ENCODE results near the gene MCU.
"Not testable (repeated sequence)": the region's sequence is repeated elsewhere in the genome, so short reads cannot be mapped to it uniquely, and the experiment has no call there.

The MCU gene

DNA sequence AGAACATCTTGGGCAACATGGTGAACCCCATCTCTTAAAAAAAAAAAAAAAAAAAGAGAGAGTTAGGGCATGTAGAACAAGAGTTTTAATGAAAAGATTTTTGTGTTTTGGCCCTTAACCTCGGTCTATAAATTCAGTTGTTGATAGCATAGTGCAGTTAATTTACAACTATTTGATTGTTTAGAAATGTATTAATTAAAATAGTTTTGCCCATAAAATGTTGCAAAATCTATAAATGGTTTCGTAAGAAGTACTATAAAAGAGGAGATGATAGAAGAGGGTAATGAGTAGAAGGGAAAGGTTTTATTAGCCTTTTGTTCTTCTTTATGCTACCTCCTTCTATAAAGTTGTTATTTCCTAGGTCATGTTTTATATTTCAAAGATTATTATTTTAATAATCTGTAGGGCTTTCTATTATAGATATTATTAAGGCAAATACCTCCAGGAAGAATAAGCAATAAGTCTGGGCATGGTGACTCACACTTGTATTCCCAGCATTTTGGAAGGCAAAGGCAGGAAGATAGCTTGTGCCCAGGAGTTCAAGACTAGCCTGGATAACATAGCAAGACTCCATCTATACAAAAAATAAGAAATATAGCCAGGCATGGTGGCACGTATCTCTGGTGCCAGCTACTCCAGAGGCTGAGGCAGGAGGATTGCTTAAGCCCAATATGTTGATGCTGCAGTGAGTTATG lies 73.3 kb downstream of the MCU start:
- no peak for DNase-seq

DNA sequence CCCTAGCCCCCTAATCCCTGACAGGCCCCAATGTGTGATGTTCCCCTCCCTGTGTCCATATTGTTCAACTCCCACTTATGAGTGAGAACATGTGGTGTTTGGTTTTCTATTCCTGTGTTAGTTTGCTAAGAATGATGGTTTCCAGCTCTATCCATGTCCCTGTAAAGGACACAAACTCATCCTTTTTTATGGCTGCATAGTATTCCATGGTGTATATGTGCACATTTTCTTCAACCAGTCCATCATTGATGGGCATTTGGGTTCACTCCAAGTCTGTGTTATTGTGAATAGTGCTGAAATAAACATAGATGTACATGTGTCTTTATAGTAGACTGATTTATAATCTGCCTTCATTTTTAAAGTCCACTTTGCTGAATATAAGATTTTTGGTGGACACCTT lies 79.3 kb downstream of the MCU start:
- DNase-seq: not testable (repeated sequence)

DNA sequence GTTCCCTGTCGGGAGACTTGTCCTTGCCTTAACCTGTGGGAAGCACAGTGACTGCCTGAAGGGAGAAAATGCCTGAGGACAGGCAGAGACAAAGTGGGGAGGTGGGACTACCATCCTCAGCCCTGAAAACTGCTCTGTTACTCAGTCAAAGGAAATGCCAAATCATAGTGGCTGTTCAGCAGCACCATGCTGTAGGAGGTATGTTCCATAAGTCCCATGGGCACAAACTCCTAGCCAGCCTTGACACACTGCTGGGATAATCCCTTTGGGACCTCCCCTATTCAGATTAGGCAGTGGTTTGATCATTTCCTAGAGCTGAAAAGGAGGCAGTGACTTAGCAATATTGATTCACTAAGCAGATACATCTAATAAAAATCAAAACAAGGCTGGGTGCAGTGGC lies 80.1 kb downstream of the MCU start:
- no peak for DNase-seq

DNA sequence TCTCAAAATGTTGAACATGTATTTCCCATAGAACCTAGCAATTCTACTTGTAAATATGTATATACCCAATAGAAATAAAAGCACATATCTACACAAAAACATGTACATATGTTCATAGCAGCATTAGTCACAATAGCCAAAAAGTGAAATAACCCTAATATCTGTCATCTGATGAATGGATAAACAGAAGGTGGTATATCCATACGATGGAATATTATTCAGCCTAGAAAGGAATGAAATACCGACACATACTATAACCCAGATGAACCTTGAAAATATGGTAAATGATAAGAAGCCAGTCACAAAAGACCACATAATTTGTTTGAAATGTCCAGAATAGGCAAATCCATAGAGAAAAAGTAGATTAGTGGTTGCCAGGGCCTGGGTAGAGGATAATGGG lies 87.9 kb downstream of the MCU start:
- no peak for DNase-seq

DNA sequence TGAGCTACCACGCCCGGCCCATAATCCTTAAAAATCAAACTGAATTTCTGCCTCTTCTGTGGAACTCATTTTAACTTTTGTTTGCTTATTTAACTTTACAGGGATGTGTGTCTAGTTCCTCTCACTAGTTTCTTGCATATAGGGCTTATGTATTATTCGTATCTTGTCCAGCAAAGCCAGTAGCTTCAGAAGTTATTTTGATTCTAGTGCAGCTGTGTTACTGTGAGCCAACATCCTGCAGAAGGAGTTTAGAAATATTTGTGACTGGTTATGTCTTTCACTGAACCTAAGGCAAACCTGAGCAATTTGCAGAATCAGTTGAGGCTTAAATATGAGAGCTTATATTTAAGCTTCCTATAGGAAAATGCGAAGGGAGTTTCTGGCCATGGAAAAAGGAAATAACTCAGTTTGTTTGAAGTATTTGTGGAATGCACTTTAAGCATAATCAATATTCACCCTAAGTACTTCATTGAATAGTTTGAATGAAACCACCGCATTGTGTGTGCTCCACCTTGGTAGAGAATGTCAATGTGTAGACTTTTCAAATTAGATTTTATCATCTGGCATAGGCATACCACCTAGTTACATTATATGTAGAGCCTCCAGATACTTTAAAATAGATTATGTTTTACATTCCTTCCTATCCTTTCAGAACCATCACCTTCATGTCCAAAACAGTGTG lies 90.8 kb downstream of the MCU start:
- DNase-seq: no peak

DNA sequence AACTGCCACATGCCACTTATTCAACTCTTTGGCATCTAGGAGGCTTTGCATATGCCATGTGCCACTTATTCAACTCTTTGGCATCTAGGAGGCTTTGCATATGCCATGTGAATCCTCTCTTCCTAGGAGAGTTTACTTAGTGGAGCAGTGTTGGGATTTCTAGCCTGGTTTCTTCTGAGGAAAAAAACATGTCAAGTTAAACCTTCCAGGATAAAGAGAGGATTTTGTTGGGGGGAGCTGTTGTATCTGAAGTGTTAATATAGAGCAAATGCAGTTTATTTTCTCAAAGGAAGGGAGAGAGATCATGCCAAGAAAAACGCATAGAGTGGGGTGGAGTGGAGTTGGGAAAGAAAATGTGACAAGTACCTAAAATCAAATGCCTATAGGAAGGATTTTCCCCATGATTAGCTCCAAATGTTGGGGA lies 91.5 kb downstream of the MCU start:
- DNase-seq: no peak

DNA sequence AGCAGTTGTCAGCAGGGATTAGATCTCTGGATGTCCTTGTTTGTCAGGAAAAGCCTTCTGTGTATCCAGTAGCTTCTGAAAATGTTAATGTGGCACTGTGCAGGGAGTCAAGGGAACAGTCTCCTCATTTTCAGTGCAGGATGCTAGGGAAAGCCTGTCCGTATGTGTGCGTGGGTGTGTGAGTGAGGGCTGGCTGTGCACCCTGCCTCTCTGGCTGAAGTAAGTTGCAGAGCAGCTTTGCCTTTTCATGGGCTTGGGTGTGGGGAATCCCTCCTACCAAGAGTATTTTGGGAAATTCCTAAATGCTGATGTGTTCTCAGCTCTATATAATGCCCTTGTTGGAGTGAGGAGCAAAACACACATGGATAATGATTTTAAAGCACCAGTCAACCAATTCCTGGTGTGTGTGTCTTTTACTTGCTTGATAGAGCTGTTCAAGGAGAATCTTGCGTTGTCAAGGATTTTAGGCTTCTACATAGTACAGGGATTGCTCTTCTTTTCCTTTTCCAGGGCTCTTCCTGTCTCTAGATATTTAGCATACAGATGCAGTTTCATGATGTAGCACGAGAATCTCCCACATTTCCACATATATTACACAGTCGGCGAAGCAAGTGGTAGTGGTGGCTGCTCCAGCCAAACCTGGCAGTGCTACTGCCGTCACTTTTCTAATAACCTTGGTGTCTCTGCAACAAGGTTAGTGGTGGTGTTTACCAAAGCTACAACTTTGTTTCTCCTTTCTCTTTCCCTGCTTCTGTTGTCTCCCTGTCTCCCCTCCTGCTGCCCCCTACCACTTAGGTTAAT lies 92.8 kb downstream of the MCU start:
- no peak for DNase-seq

DNA sequence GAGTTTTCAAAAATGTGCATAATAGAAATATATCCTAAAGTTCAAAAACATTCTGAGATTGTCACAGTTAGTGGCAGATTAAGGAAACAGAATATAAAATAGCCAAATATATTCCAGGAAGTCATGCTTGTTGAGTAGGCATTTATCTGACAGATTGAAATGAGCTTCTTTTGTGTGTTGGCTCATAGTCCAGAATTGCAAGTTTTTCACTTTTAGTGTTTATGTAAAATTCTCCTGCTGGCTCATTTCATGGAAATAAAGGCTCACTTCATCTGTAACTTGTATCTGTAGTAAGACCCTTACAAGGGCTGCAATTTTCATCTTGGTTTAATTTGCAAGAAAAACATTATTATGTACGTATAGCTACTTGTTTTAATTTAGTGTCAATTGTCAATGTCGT lies 93.5 kb downstream of the MCU start:
- no peak for DNase-seq

DNA sequence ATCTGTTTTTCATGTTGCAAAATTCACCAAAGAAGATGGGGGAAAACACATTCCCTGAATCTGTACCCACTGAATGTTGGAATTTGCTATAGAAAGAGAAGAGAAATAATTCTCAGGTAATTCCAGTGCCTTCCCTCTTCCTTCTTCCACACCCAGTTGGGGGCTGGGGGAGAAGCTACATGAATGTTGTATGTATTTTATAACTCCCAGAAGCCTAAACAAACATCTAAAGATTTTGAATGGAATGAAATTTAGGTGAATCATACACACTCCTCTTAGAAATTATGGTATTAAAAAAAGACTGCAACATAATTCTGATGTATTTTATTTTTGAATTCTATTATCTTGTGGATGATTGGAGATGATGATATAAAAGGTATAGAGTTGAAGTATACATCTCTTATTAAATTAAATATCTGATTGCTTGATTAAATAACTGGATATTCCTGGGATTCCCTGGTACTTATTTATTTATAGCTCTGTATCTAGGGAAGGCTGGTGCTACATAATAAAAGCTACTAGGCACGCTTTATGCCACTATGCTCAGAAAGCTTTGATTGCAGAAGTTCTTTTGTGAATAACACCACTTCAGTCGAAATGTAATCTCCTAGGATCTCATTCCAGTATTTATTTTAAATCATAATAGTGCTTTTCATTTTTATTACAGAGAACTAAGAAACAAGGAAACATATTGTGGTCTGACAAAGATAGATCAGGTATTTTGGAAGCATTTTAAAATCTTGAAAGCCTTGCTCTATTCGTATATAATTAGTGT lies 98.5 kb downstream of the MCU start:
- no peak for DNase-seq

DNA sequence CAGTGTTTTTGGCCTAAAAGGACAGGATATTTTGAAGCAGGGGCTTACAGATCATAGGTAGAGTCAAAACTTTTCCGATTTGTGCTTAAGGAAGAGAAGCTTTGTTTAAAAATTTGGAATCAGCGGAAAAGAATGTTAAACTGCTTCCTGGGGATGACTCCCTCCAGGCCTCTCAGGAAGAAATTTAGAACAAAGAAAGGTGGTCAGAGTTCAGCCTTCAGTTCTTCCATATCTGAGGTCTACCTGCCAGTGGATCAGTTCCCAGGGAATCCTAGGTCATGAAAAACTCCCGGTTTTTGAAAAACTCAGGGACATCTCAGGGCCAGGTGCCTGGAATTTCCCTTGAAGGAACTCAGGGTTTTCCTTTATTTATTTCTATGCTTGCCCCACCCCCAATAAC lies 100.3 kb downstream of the MCU start:
- no peak for DNase-seq

DNA sequence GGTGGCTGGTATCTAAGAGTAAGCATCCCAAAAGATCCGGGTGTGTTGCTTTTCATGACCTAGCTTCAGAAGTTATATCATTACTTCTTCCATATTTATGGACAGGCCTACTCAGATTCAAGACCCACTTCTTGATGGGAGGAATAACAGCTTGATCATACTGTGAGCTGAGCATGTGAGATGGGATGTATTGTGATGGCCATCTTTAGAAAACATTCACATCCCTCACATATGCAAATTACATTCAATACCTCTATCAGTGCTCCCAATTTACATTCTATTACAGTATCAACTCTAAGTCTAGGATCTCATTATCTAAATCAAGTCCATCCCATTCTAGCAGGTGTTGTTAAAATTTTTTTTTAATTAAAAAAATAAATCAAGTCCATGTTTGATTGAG lies 101.8 kb downstream of the MCU start:
- no peak for DNase-seq

DNA sequence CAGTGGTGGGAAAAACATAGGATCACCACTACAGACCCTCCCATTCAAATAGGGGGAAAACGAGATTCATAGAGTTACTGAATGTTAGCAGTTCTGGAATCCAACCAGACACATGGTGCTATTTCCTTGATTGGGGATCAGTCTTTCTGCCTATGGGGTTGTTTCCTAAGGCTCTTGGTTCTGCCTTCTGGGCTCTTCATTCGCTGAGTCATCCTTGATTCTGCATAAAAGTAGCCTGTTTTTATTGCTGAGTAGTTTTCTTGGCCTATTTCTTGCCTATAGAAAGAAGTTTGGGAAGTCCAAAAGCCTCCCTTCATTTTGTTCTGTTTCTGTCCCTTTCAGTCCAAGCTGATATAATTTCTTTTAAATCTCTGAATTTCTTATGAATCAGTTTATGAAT lies 102.3 kb downstream of the MCU start:
- DNase-seq: no peak

DNA sequence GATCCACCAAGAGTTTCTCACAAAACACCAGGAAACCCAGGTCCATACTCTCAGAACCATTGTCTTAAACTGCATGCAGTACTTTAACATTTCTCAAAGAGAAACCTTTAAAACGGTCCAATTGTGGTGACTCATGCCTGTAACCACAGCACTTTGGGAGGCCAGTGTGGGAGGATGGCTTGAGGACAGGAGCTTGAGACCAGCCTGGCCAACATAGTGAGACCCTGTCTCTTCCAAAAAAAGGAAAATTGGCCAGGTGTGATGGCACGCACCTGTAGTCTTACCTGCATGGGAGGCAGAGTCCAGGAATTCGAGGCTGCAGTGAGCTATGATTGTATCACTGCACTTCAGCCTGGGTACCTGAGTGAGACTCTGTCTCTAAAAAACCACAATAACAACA lies 104.1 kb downstream of the MCU start:
- no peak for DNase-seq

DNA sequence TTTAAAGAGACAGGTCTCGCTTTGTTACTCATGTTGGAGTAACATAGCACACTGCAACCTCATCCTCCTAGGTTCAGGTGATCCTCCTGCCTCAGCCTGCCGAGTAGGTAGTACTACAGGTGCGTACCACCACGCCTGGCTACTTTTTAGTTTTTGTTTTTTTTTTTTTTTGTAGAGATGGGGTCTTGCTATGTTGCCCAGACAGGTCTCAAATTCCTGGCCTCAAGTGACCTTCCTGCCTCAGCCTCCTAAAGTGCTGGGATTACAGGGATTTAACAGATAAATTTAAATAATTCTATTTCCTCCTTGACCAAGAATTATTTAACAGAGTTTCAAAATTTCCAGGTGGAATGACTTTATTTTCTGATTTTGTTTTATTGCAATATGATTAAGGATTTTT lies 104.6 kb downstream of the MCU start:
- DNase-seq: no peak

DNA sequence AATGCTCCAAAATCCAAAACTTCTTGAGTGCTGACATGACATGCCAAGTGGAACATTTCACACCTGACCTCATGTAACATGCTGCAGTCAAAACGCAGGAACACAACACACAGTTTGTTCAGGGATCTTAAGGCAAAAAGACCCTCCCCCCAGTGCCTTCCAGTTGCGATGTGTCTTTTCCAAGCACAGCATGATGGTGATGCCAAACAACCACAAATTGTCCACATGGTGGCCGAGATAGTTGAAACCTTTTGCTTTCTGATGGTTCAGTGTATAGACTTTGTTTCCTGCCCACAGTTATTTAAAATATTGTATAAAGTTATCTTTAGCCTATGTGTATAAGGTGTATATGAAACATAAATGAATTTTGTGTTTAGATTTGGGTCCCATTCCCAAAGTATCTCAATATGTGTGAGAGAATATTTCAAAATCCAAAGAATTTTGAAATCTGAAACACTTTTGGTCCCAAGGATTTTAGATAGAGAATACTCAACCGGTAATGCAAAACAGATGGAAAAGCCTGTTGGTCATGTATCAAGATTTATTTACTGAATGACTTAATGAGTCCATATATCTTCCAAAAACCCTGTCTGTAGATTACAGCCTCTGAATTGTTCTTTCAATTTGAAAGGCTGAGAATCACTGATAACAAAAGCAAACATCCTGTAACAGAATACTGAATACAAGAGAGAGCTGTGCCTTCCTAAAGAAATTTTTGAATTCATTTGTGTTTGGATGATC lies 108.2 kb downstream of the MCU start:
- DNase-seq: no peak

DNA sequence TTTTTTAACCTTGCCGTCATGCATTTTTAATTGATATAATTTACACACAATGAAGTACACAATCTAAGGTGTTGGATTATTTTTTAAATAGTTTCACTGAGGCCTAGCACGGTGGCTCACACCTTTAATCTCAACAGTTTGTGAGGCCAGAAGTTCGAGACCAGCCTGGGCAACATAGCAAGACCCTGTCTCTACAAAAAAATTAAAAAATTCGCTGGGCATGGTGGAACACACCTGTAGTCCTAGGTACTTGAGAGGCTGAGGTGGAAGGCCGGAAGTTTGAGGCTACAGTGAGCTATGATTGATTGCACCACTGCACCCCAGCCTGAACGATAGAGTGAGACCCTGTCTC lies 108.8 kb downstream of the MCU start:
- no peak for DNase-seq

DNA sequence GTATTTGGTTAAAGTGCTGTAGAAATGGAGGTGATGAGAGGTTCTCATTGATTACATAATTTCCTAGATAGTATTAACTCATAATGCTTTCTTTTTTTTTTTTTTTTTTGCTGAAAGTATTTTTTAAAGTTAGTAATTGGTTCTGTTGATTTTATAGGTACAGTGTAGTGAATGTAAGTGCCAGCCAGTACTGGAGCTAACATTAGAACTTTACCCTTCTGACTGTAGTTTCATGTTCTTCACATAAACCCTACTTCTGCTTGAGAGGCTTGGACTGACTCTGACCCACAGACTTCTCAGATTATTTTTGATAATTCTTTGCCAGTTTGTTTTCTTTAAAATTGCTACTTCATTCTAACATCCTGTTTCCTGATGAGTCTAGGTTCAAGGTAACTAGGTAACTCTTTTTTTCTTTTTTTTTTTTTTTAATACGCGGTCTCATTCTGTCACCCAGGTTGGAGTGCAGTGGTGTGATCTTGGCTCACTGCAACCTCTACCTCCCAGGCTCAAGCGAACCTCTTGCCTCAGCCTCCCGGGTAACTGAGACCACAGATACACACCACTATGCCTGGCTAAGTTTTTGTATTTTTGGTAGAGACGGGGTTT lies 109.4 kb downstream of the MCU start:
- DNase-seq: no peak

DNA sequence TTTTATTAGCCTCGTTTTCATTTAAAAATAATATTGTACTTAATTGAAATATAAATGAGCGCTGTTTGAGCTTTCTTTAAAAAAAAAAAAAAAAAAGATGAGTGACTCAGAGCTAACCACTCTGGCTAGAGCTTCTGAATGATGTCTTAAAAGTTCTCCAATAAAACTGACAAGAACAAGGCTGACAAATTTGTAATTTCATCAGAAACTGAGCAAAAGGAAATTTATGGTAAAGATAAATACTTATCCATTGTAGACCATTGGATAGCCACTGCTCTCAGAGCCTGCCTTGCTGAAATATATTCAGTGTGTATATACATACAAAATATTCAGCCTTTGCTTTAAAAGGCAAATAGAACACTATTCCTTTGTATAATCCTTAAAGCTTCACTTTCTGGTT lies 110.4 kb downstream of the MCU start:
- DNase-seq: no peak

DNA sequence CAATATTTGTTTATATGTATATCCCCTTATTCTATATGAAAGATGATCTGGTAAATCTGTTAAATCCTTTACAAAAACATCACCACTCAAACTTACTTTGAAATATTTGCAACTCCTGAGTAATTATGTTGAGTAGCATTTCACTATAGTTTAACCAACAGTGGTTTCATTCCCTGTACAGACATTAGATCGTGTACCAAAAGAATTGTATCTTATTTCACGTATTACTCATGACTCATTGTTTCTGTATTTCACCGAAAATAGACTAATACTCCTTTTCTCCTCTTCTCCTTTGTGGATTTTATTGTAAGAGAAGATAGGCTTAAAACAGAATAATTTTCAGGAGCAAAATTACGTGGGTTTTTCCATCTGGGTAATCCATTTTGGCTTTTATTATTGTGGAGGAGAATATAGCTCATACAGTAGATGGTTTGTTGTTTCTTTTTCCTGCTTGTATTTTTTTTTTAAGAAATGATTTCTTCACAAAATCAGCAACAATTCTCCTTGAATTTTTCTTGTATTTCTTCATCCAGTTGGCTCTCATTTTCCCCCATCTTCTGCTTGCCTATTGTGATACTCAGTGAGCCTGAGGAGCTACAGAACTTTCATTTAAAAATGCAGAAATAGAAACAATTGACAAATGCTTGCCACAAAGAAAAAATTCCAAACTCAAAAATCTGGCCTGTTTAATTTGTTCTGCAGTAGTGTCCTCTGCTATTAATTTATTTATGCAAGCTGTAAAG lies 111.0 kb downstream of the MCU start:
- no peak for DNase-seq

DNA sequence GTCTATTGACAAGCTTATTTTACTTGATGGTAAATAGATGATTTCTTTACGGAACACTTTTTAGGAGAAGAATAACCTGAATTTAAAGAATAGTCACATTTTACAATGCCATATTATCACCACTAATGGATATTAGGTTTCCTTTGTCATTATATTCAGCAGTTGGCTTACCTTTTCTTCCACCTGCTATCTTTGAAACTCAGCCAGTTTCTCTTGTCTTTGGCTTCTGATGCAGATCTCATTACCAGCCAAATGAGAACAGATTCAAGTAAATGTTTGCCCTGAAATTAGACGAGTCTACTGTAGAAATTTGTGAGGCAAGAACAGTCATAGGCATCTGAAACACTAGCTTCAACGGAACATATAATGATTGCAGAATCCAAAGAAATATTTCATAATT lies 116.1 kb downstream of the MCU start:
- DNase-seq: no peak

DNA sequence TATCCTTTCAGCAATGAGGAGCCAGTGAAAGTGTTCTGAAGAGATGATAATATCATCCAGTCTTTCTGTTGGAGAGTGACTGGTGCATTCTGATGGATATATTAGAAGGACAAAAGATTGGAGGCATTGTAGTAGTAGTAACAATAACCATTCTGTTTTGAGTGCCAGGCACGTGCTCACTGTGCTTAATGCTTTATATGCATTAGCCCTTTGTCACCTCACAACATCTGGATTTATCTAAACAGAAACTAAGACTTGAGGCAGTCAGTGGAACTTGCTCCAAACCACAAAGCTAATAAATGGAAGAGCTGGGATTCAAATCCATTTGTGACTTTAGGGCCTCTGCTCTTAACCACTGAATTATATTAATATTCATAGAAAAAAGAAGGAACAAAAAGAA lies 117.1 kb downstream of the MCU start:
- no peak for DNase-seq

DNA sequence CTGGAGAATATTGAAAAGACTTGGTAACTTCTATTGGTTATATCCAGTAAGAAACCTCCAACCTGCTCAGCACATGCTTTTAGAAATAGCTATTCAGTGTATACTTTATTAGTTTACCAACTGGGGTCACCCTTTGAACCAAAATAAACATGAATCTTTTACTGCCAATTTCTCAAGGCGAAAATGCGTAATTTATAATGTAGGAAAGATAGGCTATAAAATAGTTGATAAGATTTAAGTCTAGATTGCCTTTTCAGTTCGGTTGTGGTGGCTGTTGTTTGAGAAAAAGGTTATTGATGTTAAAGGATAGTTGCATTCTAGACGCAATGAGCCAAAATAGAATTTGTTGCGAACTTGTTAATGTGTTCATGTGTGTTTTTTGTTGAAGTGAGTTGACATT lies 119.0 kb downstream of the MCU start:
- no peak for DNase-seq

All from cortex of kidney (tissue), 1 donor.